IMR-90 (cell line): Measurements from ENCODE around the gene KLHL17. TPM values are rescaled to one million over a fixed set of nuclear protein-coding genes. Genes with fewer than 3 reads are reported as not detected.

Experiments
- ATAC-seq: fragments of 200-7000 bp; cut with Tn5 transposase; 2 replicates; pipeline ENCODE4 v1.9.1; 2020; ENCODE audit warnings: low read depth, mild to moderate bottlenecking, moderate library complexity
- BruUV-seq: library from RNA; stranded (reverse); fragments of 400-500 nt; replicated peaks from 2 replicates; lab custom pipeline; 2021; lab: Mats Ljungman, UMichigan
- CTCF ChIA-PET: fragments of 300-600 bp; formaldehyde crosslinking; extraction: SDS; loops from one replicate; lab custom pipeline; 2021; ENCODE audit warnings: antibody characterized with exemption; lab: Yijun Ruan, JAX
- POLR2A ChIA-PET: fragments of 300-600 bp; sonication (Branson Sonifier 250); formaldehyde crosslinking; loops from one replicate; lab custom pipeline; 2022; ENCODE audit warnings: antibody characterized with exemption; ENCODE audit not compliant: unreplicated experiment; lab: Charles Lee
- DNase-seq: peaks from one replicate; pipeline ENCODE4 v3.0.0; 2013
- H2AFZ ChIP-seq: replicated peaks from 2 replicates; pipeline ENCODE3; 2013; ENCODE audit warnings: low read length, mild to moderate bottlenecking; ENCODE audit not compliant: poor library complexity
- H2AK5ac ChIP-seq: 2 replicates; pipeline ENCODE4 v1.6.1; 2013; ENCODE audit warnings: low read depth, low read length, inconsistent platforms
- H2AK9ac ChIP-seq: replicated peaks from 2 replicates; pipeline ENCODE3; 2013; ENCODE audit warnings: mild to moderate bottlenecking, low read depth, low read length, moderate library complexity; ENCODE audit not compliant: poor library complexity
- H2BK120ac ChIP-seq: 2 replicates; pipeline ENCODE4 v1.6.1; 2013; ENCODE audit warnings: low read depth, low read length, inconsistent platforms
- H2BK15ac ChIP-seq: 3 replicates; pipeline ENCODE4 v1.6.1; 2013; ENCODE audit warnings: low read depth, low read length, inconsistent platforms
- H2BK20ac ChIP-seq: 2 replicates; pipeline ENCODE4 v1.6.1; 2013; ENCODE audit warnings: low read depth, mild to moderate bottlenecking, inconsistent platforms, low read length, moderate library complexity
- H2BK5ac ChIP-seq: 2 replicates; pipeline ENCODE4 v1.6.1; 2013; ENCODE audit warnings: mild to moderate bottlenecking, low read depth, low read length, inconsistent platforms; ENCODE audit not compliant: poor library complexity, severe bottlenecking
- H3K14ac ChIP-seq: replicated peaks from 2 replicates; pipeline ENCODE4 v1.6.1; 2013; ENCODE audit warnings: low read depth, low read length, inconsistent platforms
- H3K18ac ChIP-seq: 2 replicates; pipeline ENCODE4 v1.6.1; 2013; ENCODE audit warnings: low read depth, low read length, control low read depth
- H3K23ac ChIP-seq: 2 replicates; pipeline ENCODE4 v1.6.1; 2013; ENCODE audit warnings: low read depth, low read length, inconsistent platforms
- H3K27ac ChIP-seq: 2 replicates; pipeline ENCODE4 v1.5.1; 2013; ENCODE audit warnings: mild to moderate bottlenecking, control low read depth, low read length; ENCODE audit not compliant: insufficient read depth
- H3K27me3 ChIP-seq: 2 replicates; pipeline ENCODE4 v1.6.1; 2013; ENCODE audit warnings: low read length; ENCODE audit not compliant: control insufficient read depth, insufficient read depth
- H3K36me3 ChIP-seq: 2 replicates; pipeline ENCODE4 v1.6.1; 2013; ENCODE audit warnings: low read length, mixed read lengths; ENCODE audit not compliant: control insufficient read depth, insufficient read depth
- H3K4ac ChIP-seq: 2 replicates; pipeline ENCODE4 v1.6.1; 2013; ENCODE audit warnings: low read depth, low read length, inconsistent platforms
- H3K4me1 ChIP-seq: 2 replicates; pipeline ENCODE4 v1.6.1; 2013; ENCODE audit warnings: low read length, mixed read lengths; ENCODE audit not compliant: control insufficient read depth, insufficient read depth
- H3K4me2 ChIP-seq: 2 replicates; pipeline ENCODE4 v1.6.1; 2013; ENCODE audit warnings: low read depth, mild to moderate bottlenecking, control low read depth, low read length, moderate library complexity
- H3K4me3 ChIP-seq: 2 replicates; pipeline ENCODE4 v1.5.1; 2013; ENCODE audit warnings: low read depth, mild to moderate bottlenecking, control low read depth, low read length, moderate library complexity; ENCODE audit not compliant: insufficient read depth
- H3K56ac ChIP-seq: 2 replicates; pipeline ENCODE4 v1.6.1; 2013; ENCODE audit warnings: low read length, inconsistent platforms; ENCODE audit not compliant: insufficient read depth; ENCODE audit errors: extremely low read depth
- H3K79me1 ChIP-seq, 2 experiments: 2 replicates each; pipeline ENCODE4 v1.6.1; 2013; ENCODE audit warnings: low read length in 2 of 2, inconsistent platforms in 1 of 2, low read depth in 1 of 2
- H3K9ac ChIP-seq: 2 replicates; pipeline ENCODE4 v1.6.1; 2013; ENCODE audit warnings: low read depth, low read length, control low read depth
- H3K9me1 ChIP-seq: 2 replicates; pipeline ENCODE4 v1.6.1; 2013; ENCODE audit warnings: low read length, inconsistent platforms; ENCODE audit not compliant: insufficient read depth
- H3K9me3 ChIP-seq: 2 replicates; pipeline ENCODE4 v1.6.1; 2013; ENCODE audit warnings: low read length; ENCODE audit not compliant: control insufficient read depth, insufficient read depth
- H4K20me1 ChIP-seq: 2 replicates; pipeline ENCODE4 v1.6.1; 2013; ENCODE audit warnings: low read length, inconsistent platforms; ENCODE audit not compliant: insufficient read depth
- H4K5ac ChIP-seq: 2 replicates; pipeline ENCODE4 v1.6.1; 2013; ENCODE audit warnings: mild to moderate bottlenecking, low read depth, low read length, control low read depth
- H4K8ac ChIP-seq, 2 experiments: 2 replicates each; pipeline ENCODE4 v1.6.1; 2013; ENCODE audit warnings: low read depth in 2 of 2, low read length in 2 of 2, control low read depth in 1 of 2, inconsistent platforms in 1 of 2
- H4K91ac ChIP-seq: 2 replicates; pipeline ENCODE4 v1.6.1; 2013; ENCODE audit warnings: low read depth, low read length, inconsistent platforms; ENCODE audit not compliant: insufficient read depth
- CEBPB ChIP-seq: IDR thresholded peaks from 2 replicates; pipeline ENCODE4 v1.6.1; 2012; ENCODE audit warnings: low read depth, low read length, improper control_type of control experiment
- CHD1 ChIP-seq: IDR thresholded peaks from 2 replicates; pipeline ENCODE4 v1.6.1; 2012; ENCODE audit warnings: low read depth, low read length, improper control_type of control experiment
- ELK1 ChIP-seq: fragments of 150-350 bp; IDR thresholded peaks from 2 replicates; pipeline ENCODE4 v1.6.1; 2016; ENCODE audit warnings: low read depth, mild to moderate bottlenecking, low read length, moderate library complexity, borderline replicate concordance
- MAFK ChIP-seq: IDR thresholded peaks from 2 replicates; pipeline ENCODE4 v1.6.1; 2012; ENCODE audit warnings: low read depth, low read length, improper control_type of control experiment
- MAZ ChIP-seq: IDR thresholded peaks from 2 replicates; pipeline ENCODE4 v1.6.1; 2012; ENCODE audit warnings: low read depth, mild to moderate bottlenecking, low read length, improper control_type of control experiment, moderate library complexity, borderline replicate concordance
- MXI1 ChIP-seq: IDR thresholded peaks from 2 replicates; pipeline ENCODE4 v1.6.1; 2012; ENCODE audit warnings: low read depth, mild to moderate bottlenecking, low read length, moderate library complexity, borderline replicate concordance
- NFE2L2 ChIP-seq: fragments of 150-350 bp; IDR thresholded peaks from 2 replicates; pipeline ENCODE4 v1.6.1; 2016; ENCODE audit warnings: low read depth, mild to moderate bottlenecking, low read length
- RFX5 ChIP-seq: IDR thresholded peaks from 2 replicates; pipeline ENCODE4 v1.8.0; 2012; ENCODE audit warnings: low read depth, mild to moderate bottlenecking, low read length, moderate library complexity
- USF2 ChIP-seq: fragments of 150-350 bp; IDR thresholded peaks from 2 replicates; pipeline ENCODE4 v1.6.1; 2017; ENCODE audit warnings: mild to moderate bottlenecking, antibody characterized with exemption, low read length, low read depth
- WGBS, 2 experiments: methylation state at CpG; one replicate each; pipeline versions ENCODE4 v1.1.5 to v1.1.7; 2013; ENCODE audit warnings: missing lambda C conversion rate in 2 of 2; ENCODE audit not compliant: insufficient read length in 1 of 2; ENCODE audit errors: extremely low coverage in 2 of 2; 5-methylcytosine and 5-hydroxymethylcytosine counted together
- dilution Hi-C: fragments of 300-500 bp; cut with HindIII; formaldehyde crosslinking; loops from one replicate; pipeline ENCODE4 v1.14.3; 2018; ENCODE audit warnings: low sequenced_read_pairs; ENCODE audit not compliant: unreplicated experiment
- in situ Hi-C: fragments of 300-500 bp; cut with MboI; formaldehyde crosslinking; loops from 3 replicates; pipeline ENCODE4 v1.14.3; 2019; ENCODE audit warnings: low sequenced_read_pairs, inconsistent platforms, mixed read lengths
- intact Hi-C: fragments of 100-400 bp; cut with micrococcal nuclease; formaldehyde crosslinking; loops from 2 replicates; pipeline ENCODE4 v1.10.0; 2022
- polyA plus RNA-seq, 3 experiments: library from polyadenylated mRNA; depleted of rRNA; stranded (reverse); fragments of >200 nt; gene quantifications; 2 replicates each; pipeline ENCODE4 v1.2.3, GENCODE V29; 2012; ENCODE audit warnings: low replicate concordance in 1 of 3
- total RNA-seq: library from RNA; depleted of rRNA; stranded (reverse); fragments of >200 nt; gene quantifications from 2 replicates; pipeline ENCODE4 v1.2.3, GENCODE V29; 2012

The KLHL17 gene
- total and polyA plus RNA-seq, 2 of the 4 experiments (the other 2 are of a cell fraction) = 3.4 to 41.0 TPM

DNA sequence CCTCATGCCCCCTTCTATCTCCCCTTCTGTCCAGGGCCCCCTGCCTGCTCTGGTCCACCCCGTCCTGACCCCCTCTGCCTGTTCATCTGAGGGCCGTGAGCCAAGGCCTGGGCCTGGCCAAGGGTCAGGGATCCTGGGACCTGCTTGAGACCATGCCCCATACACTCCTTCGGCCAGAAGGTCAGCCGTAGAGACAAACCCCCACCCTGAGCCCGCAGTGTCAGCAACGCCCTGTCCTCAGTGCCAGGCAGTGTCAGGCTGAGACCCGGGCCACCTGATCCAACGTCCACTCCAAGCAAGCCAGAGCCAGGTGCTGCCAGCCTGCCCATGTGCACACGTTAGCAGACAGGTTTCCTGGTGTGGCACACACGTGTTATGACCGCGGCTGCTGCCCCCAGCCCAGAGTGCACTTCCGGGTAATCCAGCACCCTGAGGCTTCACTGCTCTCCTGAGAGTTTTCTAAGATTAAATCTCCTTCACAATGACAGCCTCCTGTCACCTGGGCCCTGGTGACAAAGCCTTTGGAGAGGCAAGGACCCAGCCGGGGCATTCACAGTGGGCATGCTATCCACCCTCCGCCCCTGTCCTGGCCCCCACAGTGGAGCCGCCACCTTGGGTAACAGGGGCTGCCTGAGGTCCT lies 46.8 kb upstream of the KLHL17 start:
- H3K27me3 ChIP-seq = no peaks in the 10 kb centered on the region; the same call in 1 of the 2 replicates
- H4K20me1 ChIP-seq = no peaks in the 10 kb centered on the region; the same call in 1 of the 2 replicates
- no peak overlapping the region for H2AK5ac ChIP-seq
- no peak overlapping the region for H3K18ac ChIP-seq
- no peak overlapping the region for H3K27ac ChIP-seq
- no peak overlapping the region for H3K4me2 ChIP-seq
- intact Hi-C loops = no loop called here
- no peak overlapping the region for H2BK15ac ChIP-seq
- no peak overlapping the region for H4K8ac ChIP-seq
- no peak overlapping the region for H4K91ac ChIP-seq
- BruUV-seq = no TSS peak
- WGBS, 2 experiments = 85% methylated on average over 12 of the region's 16 CpGs; no CpG with 5 or more reads in 1 of the 2 experiments
- H3K56ac ChIP-seq = no peak overlapping the region
- dilution Hi-C loops = no loop called here
- H4K5ac ChIP-seq = no peak overlapping the region
- H2BK120ac ChIP-seq = no peak overlapping the region
- ChIA-PET CTCF (no interaction called here), POLR2A (no interaction called here)
- no peak overlapping the region for H2AFZ ChIP-seq
- no peaks in the 10 kb centered on the region for H3K36me3 ChIP-seq
- no peak overlapping the region for H3K23ac ChIP-seq
- H3K14ac ChIP-seq = no peak overlapping the region
- no peaks in the 10 kb centered on the region for H3K79me1 ChIP-seq
- in situ Hi-C loops = loop anchor here (5.0 kb wide), 1 partner anchor 44 kb away; the partner anchor contains the start of gene NOC2L
- H3K4me1 ChIP-seq = peaks cover 22% of the 10 kb centered on the region
- no peaks in the 10 kb centered on the region for H3K9me1 ChIP-seq
- no peak overlapping the region for H3K4me3 ChIP-seq
- no peak for TF ChIP-seq ELK1
- no peak for TF ChIP-seq CEBPB
- TF ChIP-seq RFX5 = no peak
- TF ChIP-seq NFE2L2 = no peak
- TF ChIP-seq MAZ = no peak
- TF ChIP-seq MXI1 = no peak
- TF ChIP-seq MAFK = no peak
- no peak for TF ChIP-seq CHD1
- no peak for TF ChIP-seq USF2
- H2BK20ac ChIP-seq = no peak overlapping the region
- H2BK5ac ChIP-seq = no peak overlapping the region
- ATAC-seq (no peak), DNase-seq (no peak)
- no peak overlapping the region for H2AK9ac ChIP-seq
- H3K4ac ChIP-seq = no peak overlapping the region
- no peak overlapping the region for H3K9ac ChIP-seq
- H3K9me3 ChIP-seq = no peaks in the 10 kb centered on the region
